Neural cell (in vitro differentiated cells): ENCODE results near the gene PCDHGC3.

Source experiments
- EP300 ChIP-seq: fragments of 450-650 bp; conservative IDR thresholded peaks from 2 replicates; pipeline ENCODE4 v1.6.1; 2014; ENCODE audit warnings: antibody characterized with exemption, mild to moderate bottlenecking, moderate library complexity; ENCODE audit not compliant: poor library complexity, severe bottlenecking
- EZH2 ChIP-seq: fragments of 200-600, 300-800 bp; shearing (Covaris generic), sonication (generic); IDR thresholded peaks from 2 replicates; pipeline ENCODE4 v1.6.1; 2014; ENCODE audit warnings: antibody characterized with exemption, low read length, borderline replicate concordance, mild to moderate bottlenecking; ENCODE audit not compliant: insufficient read depth, poor library complexity, severe bottlenecking
- MXI1 ChIP-seq: fragments of 450-650 bp; conservative IDR thresholded peaks from 2 replicates; pipeline ENCODE4 v1.6.1; 2014; ENCODE audit warnings: antibody characterized with exemption, mild to moderate bottlenecking; ENCODE audit not compliant: poor library complexity, severe bottlenecking
- POLR2AphosphoS5 ChIP-seq: IDR thresholded peaks from 2 replicates; pipeline ENCODE4 v1.6.1; 2012
- TAF1 ChIP-seq: IDR thresholded peaks from 2 replicates; pipeline ENCODE4 v1.6.1; 2012; ENCODE audit warnings: low read depth
- TF ChIP-seq, protein P1 (sequence below): fragments of 450-650 bp; IDR thresholded peaks from 2 replicates; pipeline ENCODE4 v1.5.1; 2014; ENCODE audit warnings: antibody characterized with exemption, mild to moderate bottlenecking, moderate library complexity; ENCODE audit not compliant: poor library complexity, severe bottlenecking

DNA sequence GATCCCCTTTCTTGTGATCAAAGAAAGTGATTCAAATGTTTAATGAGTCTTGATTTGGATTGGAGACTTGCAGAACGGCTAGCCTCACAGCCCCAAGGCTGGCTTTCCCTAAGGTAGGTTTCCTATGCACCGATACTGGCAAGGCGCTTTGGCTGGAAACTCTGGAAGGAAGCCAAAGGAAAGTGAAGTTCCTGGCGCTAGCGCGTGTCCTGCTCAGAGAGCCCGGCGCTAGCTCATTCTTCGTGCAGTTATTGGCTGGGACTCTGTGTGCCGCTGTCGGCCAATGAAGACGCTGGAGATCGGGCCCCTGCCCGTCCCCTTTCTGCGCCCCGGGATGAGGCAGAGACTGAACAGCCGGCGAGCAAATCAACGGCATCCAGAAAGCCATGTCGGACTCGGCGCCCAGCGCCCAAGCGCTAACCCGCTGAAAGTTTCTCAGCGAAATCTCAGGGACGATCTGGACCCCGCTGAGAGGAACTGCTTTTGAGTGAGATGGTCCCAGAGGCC lies at the start of gene PCDHGC3:
- TF ChIP-seq MXI1 (no peak), POLR2AphosphoS5 (no peak), TAF1 (no peak), EZH2 (no peak), EP300 (no peak)
- TF ChIP-seq, protein P1, sequence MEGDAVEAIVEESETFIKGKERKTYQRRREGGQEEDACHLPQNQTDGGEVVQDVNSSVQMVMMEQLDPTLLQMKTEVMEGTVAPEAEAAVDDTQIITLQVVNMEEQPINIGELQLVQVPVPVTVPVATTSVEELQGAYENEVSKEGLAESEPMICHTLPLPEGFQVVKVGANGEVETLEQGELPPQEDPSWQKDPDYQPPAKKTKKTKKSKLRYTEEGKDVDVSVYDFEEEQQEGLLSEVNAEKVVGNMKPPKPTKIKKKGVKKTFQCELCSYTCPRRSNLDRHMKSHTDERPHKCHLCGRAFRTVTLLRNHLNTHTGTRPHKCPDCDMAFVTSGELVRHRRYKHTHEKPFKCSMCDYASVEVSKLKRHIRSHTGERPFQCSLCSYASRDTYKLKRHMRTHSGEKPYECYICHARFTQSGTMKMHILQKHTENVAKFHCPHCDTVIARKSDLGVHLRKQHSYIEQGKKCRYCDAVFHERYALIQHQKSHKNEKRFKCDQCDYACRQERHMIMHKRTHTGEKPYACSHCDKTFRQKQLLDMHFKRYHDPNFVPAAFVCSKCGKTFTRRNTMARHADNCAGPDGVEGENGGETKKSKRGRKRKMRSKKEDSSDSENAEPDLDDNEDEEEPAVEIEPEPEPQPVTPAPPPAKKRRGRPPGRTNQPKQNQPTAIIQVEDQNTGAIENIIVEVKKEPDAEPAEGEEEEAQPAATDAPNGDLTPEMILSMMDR: peak; percentile 24
